Ectodermal cell (in vitro differentiated cells): ENCODE data around the gene THAP11.
A peak's percentile ranks its signal among the peaks of the same experiment; 100 is the strongest.

Source experiments
- H3K27ac ChIP-seq: 2 replicates; pipeline ENCODE4 v1.7.0; 2013; ENCODE audit warnings: mild to moderate bottlenecking, low read depth, low read length; ENCODE audit not compliant: insufficient read depth, poor library complexity, severe bottlenecking
- H3K27me3 ChIP-seq: 2 replicates; pipeline ENCODE4 v1.7.0; 2013; ENCODE audit warnings: mild to moderate bottlenecking, low read length; ENCODE audit not compliant: insufficient read depth, control insufficient read depth, poor library complexity, severe bottlenecking
- H3K36me3 ChIP-seq: one replicate; pipeline ENCODE4 v1.7.0; 2013; ENCODE audit warnings: low read length; ENCODE audit not compliant: control insufficient read depth, insufficient read depth
- H3K4me1 ChIP-seq: one replicate; pipeline ENCODE4 v1.7.0; 2013; ENCODE audit warnings: low read length; ENCODE audit not compliant: control insufficient read depth, insufficient read depth
- H3K4me3 ChIP-seq: 2 replicates; pipeline ENCODE4 v1.7.0; 2013; ENCODE audit warnings: low read depth, low read length, control low read depth; ENCODE audit not compliant: insufficient read depth
- H3K9me3 ChIP-seq: 2 replicates; pipeline ENCODE4 v1.7.0; 2013; ENCODE audit warnings: mild to moderate bottlenecking, low read length, moderate library complexity; ENCODE audit not compliant: control insufficient read depth
- WGBS, 2 experiments: methylation state at CpG; one replicate each; pipeline ENCODE4 v1.1.7; 2013; ENCODE audit warnings: missing lambda C conversion rate in 2 of 2; 5-methylcytosine and 5-hydroxymethylcytosine counted together

The THAP11 gene

GRCh38 chr16:67883146-67883871, 41.2 kb downstream of the THAP11 start:
- WGBS, 2 experiments: 82 to 94% methylated on average over 6 of the region's 6 CpGs
- no peak overlapping the region for H3K27ac ChIP-seq
- H3K36me3 ChIP-seq: peaks cover 33% of the 10 kb centered on the region

GRCh38 chr16:67883872-67884261, 41.7 kb downstream of the THAP11 start:
- Histone ChIP-seq H3K27me3 (no peaks in the 10 kb centered on the region), H3K9me3 (no peaks in the 10 kb centered on the region), H3K36me3 (peaks cover 27% of the 10 kb centered on the region), H3K4me3 (no peak overlapping the region), H3K27ac (no peak overlapping the region), H3K4me1 (no peaks in the 10 kb centered on the region)
- 65 to 67% methylated on average over 11 of the region's 11 CpGs for WGBS, 2 experiments

More at GRCh38 chr16:67883146-67883871, 41.2 kb downstream of the THAP11 start:
- Histone ChIP-seq H3K9me3 (no peaks in the 10 kb centered on the region), H3K4me3 (no peak overlapping the region), H3K27me3 (no peaks in the 10 kb centered on the region), H3K4me1 (no peaks in the 10 kb centered on the region)

- H3K27ac ChIP-seq: no peak within 1 kb of the TSS
- H3K36me3 ChIP-seq: peaks cover 19% of the 10 kb centered on the region
- H3K9me3 ChIP-seq: no peaks in the 10 kb centered on the region
- no peaks in the 10 kb centered on the region for H3K27me3 ChIP-seq
- H3K4me1 ChIP-seq: no peaks in the 10 kb centered on the region
- no peak within 1 kb of the TSS for H3K4me3 ChIP-seq
- WGBS, 2 experiments: 12% methylated on average over 22 of the region's 22 CpGs
These were observed 42.6 kb downstream of the THAP11 start, which contains the start of gene NRN1L for GRCh38 chr16:67884684-67885083. Gene NRN1L, plus strand, starts transcription at chr16:67884885. Its CDS starts 19 bp downstream, at chr16:67884904.

GRCh38 chr16:67885545-67885944, 43.4 kb downstream of the THAP11 start:
- Histone ChIP-seq H3K27me3 (no peaks in the 10 kb centered on the region), H3K4me3 (no peak overlapping the region), H3K4me1 (no peaks in the 10 kb centered on the region), H3K9me3 (no peaks in the 10 kb centered on the region), H3K36me3 (peaks cover 11% of the 10 kb centered on the region), H3K27ac (no peak overlapping the region)
- 90 to 93% methylated on average over 12 of the region's 12 CpGs for WGBS, 2 experiments

GRCh38 chr16:67885976-67886375, 43.9 kb downstream of the THAP11 start:
- Histone ChIP-seq H3K36me3 (peaks cover 10% of the 10 kb centered on the region), H3K4me1 (no peaks in the 10 kb centered on the region), H3K9me3 (no peaks in the 10 kb centered on the region), H3K27ac (no peak overlapping the region), H3K27me3 (no peaks in the 10 kb centered on the region), H3K4me3 (no peak overlapping the region)
- 94% methylated on average over 19 of the region's 19 CpGs for WGBS, 2 experiments

- Histone ChIP-seq H3K27ac (no peak overlapping the region), H3K4me1 (no peaks in the 10 kb centered on the region), H3K36me3 (peaks cover 10% of the 10 kb centered on the region), H3K4me3 (no peak overlapping the region), H3K9me3 (no peaks in the 10 kb centered on the region), H3K27me3 (no peaks in the 10 kb centered on the region)
- 88 to 89% methylated on average over 5 of the region's 5 CpGs for WGBS, 2 experiments
These were observed 44.3 kb downstream of the THAP11 start for GRCh38 chr16:67886387-67886786.

GRCh38 chr16:67888331-67888730, 46.2 kb downstream of the THAP11 start:
- no peaks in the 10 kb centered on the region for H3K27me3 ChIP-seq
- H3K36me3 ChIP-seq: no peaks in the 10 kb centered on the region
- H3K4me1 ChIP-seq: no peaks in the 10 kb centered on the region
- H3K27ac ChIP-seq: peak overlapping the region; percentile 32
- no peak overlapping the region for H3K4me3 ChIP-seq
- WGBS, 2 experiments: 66 to 77% methylated on average over 3 of the region's 3 CpGs
- no peaks in the 10 kb centered on the region for H3K9me3 ChIP-seq

- WGBS, 2 experiments: 66 to 72% methylated on average over 3 to 4 of the region's 5 CpGs
- H3K27me3 ChIP-seq: no peaks in the 10 kb centered on the region
- H3K4me3 ChIP-seq: peak overlapping the region; percentile 20
- H3K4me1 ChIP-seq: peaks cover 6% of the 10 kb centered on the region
- H3K9me3 ChIP-seq: no peaks in the 10 kb centered on the region
- H3K27ac ChIP-seq: no peak overlapping the region
- no peaks in the 10 kb centered on the region for H3K36me3 ChIP-seq
These were observed 50.3 kb downstream of the THAP11 start for GRCh38 chr16:67892375-67892774.

GRCh38 chr16:67892899-67893742, 51.0 kb downstream of the THAP11 start, which contains the start of gene PSKH1:
Gene PSKH1, plus strand, starts transcription at chr16:67893254. Its CDS starts 15,496 bp downstream, at chr16:67908750.
- H3K27ac ChIP-seq: peak within 1 kb of the TSS; percentile 83
- WGBS, 2 experiments: 0% methylated on average over 90 of the region's 90 CpGs
- no peaks in the 10 kb centered on the region for H3K36me3 ChIP-seq
- no peaks in the 10 kb centered on the region for H3K9me3 ChIP-seq
- peak within 1 kb of the TSS; percentile 97 for H3K4me3 ChIP-seq
- no peaks in the 10 kb centered on the region for H3K27me3 ChIP-seq
- H3K4me1 ChIP-seq: peaks cover 6% of the 10 kb centered on the region
